GM13977 (cell line): ENCODE data around the gene XRCC5.
A peak's percentile ranks its signal among the peaks of the same experiment; 100 is the strongest.

Source experiments
- DNase-seq: peaks from one replicate; pipeline ENCODE4 v3.0.0; 2012; ENCODE audit warnings: low spot score
- CTCF ChIP-seq: IDR thresholded peaks from 2 replicates; pipeline ENCODE4 v1.5.1; 2012; ENCODE audit warnings: mild to moderate bottlenecking, control low read depth; ENCODE audit not compliant: insufficient read depth; ENCODE audit errors: extremely low read depth, missing control alignments
- in situ Hi-C: fragments of 300-500 bp; cut with MboI; formaldehyde crosslinking; loops from one replicate; pipeline ENCODE4 v1.12.0; 2022; ENCODE audit warnings: low sequenced_read_pairs, low pct_unique_long_range_greater_than_20kb, mixed read lengths, inconsistent platforms; ENCODE audit not compliant: unreplicated experiment

Gene XRCC5

GRCh38 chr2:216084547-216084946, 24.6 kb upstream of the XRCC5 start:
- in situ Hi-C loops: no loop called here
- no peak for TF ChIP-seq CTCF
- no peak for DNase-seq

GRCh38 chr2:216086207-216086893, 22.8 kb upstream of the XRCC5 start:
- DNase-seq: no peak
- TF ChIP-seq CTCF: no peak
- in situ Hi-C loops: no loop called here

GRCh38 chr2:216090369-216090786, 18.8 kb upstream of the XRCC5 start:
- peak; percentile 55 for DNase-seq
- in situ Hi-C loops: no loop called here
- TF ChIP-seq CTCF: no peak

GRCh38 chr2:216092646-216093045, 16.5 kb upstream of the XRCC5 start:
- no peak for TF ChIP-seq CTCF
- no peak for DNase-seq
- in situ Hi-C loops: no loop called here

- in situ Hi-C loops: no loop called here
- no peak for DNase-seq
- TF ChIP-seq CTCF: no peak
Measured at GRCh38 chr2:216094701-216095100, 14.4 kb upstream of the XRCC5 start.

GRCh38 chr2:216098421-216099334, 10.5 kb upstream of the XRCC5 start:
- in situ Hi-C loops: no loop called here
- DNase-seq: no peak
- TF ChIP-seq CTCF: no peak
